ENCODE measurements around the gene TRIM10.
"Not testable (repeated sequence)": the region's sequence is repeated elsewhere in the genome, so short reads cannot be mapped to it uniquely, and the experiment has no call there.

The TRIM10 gene

DNA sequence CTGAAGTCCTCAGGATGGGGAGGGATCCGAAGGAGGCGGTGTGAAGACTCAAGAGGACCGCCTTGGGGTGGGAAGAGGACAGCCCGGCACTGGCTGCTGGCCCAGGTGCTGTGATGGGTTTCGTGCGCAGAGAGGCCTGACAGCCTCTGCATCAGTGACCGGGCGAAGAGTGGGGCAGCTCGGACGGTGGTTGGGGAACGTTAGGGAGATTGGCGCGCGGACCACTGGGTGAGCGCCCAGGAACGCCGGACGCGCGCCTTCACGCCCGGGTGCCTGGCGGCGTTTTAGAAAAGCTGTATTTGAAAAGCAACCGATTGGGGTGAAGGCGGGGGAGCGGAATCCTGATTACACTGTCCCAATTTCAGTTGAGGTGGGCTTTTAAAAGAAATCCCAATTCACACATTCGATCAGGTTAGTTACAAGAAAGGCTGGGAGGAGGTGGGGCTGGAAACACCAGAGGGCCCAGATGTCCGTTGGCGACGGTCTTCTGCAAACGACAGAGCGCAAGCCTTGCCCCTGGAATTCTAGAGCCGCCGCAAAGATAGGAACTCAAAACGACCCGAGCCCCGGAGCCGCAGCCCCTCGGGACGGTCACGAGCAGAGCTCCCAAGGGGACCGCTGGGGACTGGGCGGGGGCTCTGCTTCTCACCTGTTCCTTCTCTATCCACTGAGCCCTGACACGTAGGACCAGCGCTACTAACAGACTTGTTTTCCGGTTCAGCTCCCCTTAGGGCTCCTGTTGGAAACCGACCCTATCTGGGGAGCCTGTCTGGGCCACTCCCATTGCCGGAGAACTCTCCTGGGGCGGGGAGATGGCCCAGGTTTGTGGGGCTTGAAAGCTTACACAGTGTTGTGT lies 33.5 kb downstream of the TRIM10 start:
- FAIRE-seq = no peak

DNA sequence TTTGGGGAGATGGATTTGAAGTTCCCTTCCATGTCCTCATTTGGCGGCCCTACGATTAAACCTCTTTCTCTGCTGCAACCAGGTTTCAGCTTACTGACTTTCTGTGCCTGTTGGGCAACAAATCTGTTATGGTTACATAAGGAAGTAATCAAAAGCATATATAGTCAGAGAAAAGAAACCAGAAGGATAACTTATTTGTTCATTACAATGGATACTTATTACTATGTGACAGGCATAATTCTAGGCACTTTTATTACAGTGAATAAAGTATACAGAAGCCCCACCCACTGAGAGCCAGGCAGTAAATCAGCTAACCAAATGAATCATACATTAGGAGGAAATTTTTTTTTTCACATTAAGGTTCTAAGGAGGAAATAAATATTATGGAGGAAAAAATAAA lies 38.5 kb downstream of the TRIM10 start:
- FAIRE-seq = no peak

DNA sequence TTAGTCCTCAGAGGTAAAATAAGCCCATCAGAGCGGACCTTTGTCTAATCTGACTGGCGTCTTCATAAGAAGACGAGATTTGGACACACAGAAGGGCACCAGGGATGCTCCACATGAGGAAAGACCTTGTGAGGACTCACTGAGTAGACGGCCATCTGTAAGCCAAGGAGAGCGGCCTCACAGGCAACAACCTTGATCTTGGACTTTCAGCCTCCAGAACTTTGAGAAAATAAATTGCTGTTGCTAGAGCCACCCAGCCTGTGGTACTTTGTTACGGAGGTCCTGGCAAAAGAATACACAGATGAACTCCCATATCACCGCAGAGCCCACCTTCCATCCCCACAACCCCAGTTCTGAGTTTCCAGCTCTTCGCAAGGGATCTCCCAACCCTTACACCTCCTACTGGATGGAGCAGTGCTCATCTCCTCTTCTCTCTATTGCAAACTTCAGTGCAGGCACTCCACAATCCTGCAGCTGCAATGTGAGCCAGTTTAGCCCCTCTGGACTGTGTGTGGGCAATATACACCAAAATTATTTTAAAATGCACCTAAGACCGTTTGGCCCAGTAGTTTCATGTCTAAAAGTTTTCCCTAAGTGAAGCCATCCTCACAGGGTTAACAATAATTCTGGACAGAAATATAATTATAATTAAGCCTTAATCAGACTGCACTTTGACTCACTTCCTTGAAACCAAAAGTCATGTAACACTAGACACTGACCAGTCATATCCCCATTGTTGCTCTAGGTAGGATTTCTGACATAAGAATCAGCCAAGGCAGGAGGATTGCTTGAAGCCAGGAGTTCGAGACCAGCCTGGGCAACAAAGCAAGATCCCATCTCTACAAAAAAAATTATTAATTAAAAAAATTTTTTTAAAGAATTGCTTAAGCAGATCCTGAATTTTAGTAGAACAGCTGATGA lies 39.3 kb downstream of the TRIM10 start:
- FAIRE-seq = no peak

DNA sequence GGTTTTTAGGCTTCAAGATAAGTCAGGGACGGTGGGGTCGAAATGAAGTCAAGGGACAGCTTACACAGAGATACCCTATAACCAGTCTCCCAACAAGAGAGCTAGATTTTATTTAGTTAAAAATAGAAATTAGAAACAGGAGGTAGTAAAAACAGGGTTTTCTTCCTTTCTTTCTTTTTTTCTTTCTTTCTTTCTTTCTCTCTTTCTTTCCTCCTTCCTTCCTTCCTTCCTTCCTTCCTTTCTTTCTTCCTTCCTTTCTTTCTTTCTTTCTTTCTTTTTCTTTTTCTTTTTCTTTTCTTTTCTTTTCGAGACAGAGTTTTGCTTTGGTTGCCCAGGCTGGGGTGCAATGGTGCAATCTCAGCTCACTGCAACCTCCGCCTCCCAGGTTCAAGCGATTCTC lies 42.3 kb downstream of the TRIM10 start:
- FAIRE-seq = not testable (repeated sequence)

DNA sequence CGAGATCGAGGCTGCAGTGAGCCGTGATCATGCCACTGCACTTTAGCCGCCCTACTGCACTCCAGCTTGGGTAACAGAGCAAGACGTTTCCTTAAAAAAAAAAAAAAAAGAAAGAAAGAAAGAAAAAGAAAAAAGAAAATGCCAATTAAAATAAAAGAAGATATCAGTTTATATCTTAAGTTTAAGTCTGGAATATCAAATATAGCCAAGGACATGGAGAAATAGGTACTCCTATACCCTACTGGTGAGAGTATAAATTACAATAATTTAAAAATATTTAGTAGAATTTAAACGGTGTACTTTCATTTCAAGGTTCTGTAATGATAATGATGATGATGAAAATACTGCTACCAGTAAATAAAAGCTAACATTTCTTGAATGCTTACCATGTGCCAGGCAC lies 44.3 kb downstream of the TRIM10 start:
- FAIRE-seq = no peak

DNA sequence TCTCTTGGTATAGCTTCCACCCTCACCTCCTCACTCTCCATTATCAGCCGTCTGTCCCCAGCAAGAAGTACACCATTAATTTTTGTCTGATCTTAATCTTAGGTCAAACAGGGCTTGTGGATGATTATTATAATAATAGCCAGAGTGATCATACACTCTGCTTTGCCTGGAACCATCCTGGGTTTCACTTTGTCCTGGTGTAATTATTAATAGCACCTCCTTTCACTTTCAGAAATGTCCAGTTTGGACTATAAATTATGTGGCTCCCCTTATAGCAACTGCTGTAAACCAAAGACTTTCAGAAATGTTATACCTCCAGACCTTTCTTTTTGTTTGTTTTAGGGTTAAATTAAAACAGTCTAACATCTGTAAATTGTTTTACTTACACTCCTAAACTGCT lies 47.2 kb downstream of the TRIM10 start:
- no peak for FAIRE-seq

DNA sequence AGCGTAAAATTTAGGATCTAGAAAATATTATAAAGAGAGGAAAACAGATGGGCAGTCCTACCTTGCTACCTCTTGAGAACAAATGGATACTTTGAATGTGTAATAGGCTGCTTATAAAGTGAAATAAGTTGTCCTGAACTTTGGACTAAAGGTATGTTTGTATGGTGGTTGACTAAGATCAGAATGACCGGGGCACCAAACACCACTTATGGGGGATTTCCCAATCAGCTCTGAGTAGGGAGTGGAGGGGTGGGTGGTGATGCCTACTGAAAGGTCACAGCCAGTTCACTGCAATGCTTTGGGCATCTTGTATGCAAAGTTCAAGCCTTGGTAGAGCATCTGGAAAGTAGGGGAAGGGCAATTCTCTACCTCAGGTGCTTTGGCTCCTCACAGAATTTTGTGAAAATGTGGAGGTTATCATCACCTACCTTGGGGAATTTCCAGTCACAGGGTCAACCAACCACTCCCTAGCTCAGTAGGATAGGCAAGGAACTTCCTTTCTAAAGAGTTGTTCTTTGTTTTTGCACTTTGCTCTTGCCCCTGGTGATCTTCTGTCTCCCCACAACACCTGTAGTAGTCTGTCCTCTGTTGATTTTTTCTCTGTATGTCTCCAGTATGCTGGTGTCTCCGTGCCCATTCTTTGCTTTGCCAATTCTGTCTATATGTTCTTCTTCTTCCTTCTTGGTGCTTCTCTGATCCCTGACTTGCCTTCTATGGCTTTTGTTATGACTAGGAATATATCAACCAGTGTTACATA lies 47.8 kb downstream of the TRIM10 start, which contains the start of gene TRIM31:
Gene TRIM31, minus strand, starts transcription at position 88 of the 757 bp plus-strand sequence. CDS start 285 bp downstream, outside the sequence.
- no peak for FAIRE-seq

DNA sequence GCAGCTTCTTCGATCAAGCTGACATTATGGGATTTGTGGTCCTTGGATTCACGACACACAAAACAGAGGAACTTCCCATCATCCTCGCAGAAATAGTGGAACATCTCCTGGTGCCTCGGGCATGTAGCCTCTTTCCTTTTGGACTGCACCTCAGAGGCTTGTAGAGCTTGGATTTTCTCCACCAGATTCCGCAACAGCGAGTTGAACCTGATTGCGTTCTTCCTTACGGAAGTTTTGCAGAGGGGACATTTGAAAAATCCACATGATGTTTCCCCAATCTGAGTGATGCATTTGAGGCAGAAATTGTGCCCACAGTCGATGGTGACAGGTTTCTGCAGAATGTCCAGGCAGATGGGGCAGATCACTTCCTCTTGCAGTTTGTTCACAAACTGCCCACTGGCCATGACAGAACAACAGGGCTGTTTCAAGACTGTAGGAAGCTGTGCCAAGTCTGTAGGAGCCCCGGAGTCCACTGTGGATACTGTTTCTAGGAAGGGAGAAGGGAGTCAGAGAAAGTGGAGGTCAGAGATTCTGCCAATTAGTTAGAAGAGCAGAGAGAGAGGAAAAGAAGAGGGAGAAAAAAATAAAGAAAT lies 48.5 kb downstream of the TRIM10 start:
- FAIRE-seq = no peak

DNA sequence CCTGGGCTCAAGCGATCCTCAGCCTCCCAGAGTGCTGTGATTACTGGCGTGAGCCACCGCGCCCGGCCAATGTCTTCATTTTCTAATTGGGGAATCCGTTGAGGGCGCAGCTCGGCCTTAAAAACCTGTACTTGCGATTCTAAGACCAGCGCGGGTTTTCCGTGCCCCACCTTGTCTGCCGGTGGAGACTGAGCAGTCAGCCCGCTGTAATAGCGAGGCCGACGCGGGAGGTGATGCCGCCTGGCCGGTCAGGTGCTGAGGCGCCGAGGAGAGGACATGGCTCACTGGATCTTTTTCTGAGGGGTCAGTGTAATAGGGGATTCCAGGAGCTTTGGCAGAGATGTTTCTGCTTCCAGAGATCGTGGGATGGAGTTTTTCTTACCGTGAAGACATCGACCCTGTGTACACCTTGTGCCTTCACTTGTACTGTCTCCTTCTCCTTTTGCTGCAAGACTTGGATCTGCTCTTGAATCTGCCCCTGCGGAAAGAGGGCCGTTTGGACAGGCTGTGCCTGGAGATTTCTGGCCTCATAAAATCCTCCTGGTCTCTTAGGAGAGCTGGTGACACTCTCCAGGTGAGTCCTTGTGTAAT lies 49.6 kb downstream of the TRIM10 start:
- no peak for FAIRE-seq

DNA sequence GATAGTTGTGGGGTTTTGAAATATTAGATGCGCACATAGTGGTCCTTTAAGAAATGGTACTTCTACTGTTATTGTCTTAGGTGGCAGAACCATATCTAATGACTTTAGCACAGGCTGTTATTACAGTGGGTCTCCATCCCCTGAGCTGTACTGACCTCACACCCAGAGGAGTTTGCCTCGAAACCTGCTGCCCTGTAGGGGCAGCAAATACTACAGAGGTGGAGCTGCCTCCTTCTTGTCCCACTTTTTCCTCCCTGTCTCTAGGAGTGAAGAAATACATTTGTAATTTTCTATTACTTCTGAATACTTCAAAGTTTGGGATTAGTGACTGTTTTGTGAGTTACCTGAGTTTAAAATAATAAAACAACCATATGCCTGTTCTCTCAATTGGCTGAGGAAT lies 56.4 kb downstream of the TRIM10 start:
- FAIRE-seq = no peak

DNA sequence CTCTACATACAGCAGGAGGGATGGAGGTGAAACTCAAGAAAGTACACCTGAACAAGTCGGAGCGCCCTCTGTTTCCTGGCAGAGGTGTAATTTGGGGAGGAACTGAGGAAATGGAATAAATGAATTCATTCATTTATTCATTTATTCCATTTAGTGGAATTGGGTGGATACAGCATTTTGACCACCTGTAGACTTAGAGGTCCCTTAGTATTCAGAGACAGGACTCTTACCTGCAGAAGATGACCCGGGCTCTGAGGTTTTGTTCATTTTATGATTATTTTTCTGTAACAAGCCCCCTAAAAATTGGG lies 57.2 kb downstream of the TRIM10 start:
- FAIRE-seq = no peak

DNA sequence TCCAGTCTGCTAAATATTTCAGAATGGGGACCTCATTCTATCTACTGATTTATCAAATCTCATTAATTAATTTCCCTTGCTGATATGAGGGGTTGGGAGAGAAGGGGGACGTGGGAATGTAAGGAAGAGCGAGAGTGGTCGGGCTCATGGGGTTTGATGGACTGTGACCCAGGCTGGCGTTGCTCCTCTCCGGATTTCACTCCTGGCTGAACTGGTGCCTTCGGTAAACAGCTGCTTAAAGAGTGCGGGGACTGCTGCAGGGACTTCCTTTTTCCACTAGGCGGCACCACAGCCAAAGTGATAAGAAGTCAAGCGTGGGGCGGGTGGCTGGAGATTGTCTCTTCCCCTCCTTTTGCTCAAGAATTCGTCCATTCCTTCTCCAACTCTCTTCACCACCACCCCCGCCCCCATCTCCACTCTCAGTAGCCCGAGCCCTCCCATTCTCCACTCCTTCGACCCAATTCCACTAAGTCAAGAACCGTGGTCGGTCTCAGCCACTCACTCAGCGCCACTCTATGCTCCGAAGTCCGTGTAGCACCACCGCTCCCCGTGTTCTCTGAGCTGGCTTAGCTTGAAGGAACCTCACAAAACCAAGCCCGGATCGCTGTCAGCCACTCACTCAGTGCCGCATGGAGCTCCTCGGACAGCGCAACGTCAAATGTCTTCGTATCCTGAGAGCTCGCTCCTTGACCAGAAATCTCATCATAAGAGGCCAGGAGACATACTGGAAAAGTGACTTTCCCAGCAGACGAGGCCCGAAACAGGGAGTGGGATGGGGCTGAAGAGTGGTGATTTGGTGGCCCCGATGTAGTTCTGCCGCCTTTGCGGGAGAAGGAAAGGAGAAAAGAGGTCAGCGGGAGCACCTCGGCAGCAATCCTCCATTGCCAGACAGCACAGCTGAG lies 57.8 kb downstream of the TRIM10 start:
- no peak for FAIRE-seq

DNA sequence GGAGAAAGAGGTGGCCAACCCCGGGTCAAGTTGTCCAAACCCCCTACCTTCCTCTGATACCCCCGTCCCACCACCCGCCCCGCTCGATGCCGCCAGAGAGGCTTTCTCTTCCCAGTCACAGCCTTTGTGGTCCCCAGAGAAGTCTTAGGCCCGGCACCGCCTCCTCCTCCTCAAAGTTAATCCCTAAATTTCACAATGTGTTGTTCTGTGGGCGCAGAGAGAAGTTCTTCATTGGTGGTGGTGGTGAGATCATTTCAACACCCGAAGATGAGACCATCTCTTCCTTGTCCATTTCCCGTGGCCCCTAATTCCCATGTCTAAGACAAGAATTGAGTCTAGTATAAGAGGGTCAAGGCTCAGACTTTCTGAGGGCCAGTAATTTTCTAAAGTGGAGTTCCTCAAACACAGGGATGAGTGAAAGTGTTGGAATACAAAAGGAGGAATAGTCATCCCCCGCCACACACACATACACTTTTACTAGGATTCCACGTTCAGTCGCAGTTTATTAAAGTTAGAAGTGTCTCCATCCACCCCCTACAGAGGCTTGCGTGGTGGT lies 58.5 kb downstream of the TRIM10 start:
- FAIRE-seq = no peak

All from endometrium (tissue), 2 donors.